Stomach (tissue), 9 donors: Measurements from ENCODE around the gene CACNA2D4. TPM values are rescaled to one million over a fixed set of nuclear protein-coding genes. Genes with fewer than 3 reads are reported as not detected.

Experiments
- DNase-seq, 2 donors: peaks; one replicate each; pipeline versions ENCODE4 v3.0.0 to v3.0.0-alpha.2; 2013 to 2019
- H3K27ac ChIP-seq, 5 donors: fragments of 200-600 bp in 4 of 5; sonication (generic) in 4 of 5; one replicate each; pipeline ENCODE4 v1.5.1; 2013 to 2019; ENCODE audit warnings: mild to moderate bottlenecking in 1 of 5, moderate library complexity in 1 of 5
- H3K27me3 ChIP-seq, 3 donors: fragments of 200-600 bp; sonication (generic); one replicate each; pipeline ENCODE4 v1.5.1; 2017 to 2019; ENCODE audit warnings: mixed run types in 1 of 3
- H3K36me3 ChIP-seq, 4 donors: fragments of 200-600 bp; sonication (generic); 1 replicate in 3 of 4; 2 replicates in 1 of 4; pipeline ENCODE4 v1.5.1; 2016 to 2019
- H3K4me1 ChIP-seq, 4 donors: fragments of 200-600 bp; sonication (generic); one replicate each; pipeline ENCODE4 v1.5.1; 2016 to 2019
- H3K4me3 ChIP-seq, 4 donors: fragments of 200-600 bp; sonication (generic) in 3 of 4; one replicate each; pipeline ENCODE4 v1.5.1; 2016 to 2019; ENCODE audit warnings: mild to moderate bottlenecking in 1 of 4
- H3K9me3 ChIP-seq, 4 donors: fragments of 200-600 bp; sonication (generic); one replicate each; pipeline ENCODE4 v1.5.1; 2016 to 2019
- CTCF ChIP-seq, 7 experiments: fragments of 450-650 bp in 4 of 7; fragments of 200-600 bp in 3 of 7; sonication (generic) in 3 of 7; IDR thresholded peaks; one replicate each; pipeline ENCODE4 v1.5.1; 2016 to 2019; ENCODE audit warnings: antibody characterized with exemption in 7 of 7, control low read depth in 2 of 7, mild to moderate bottlenecking in 1 of 7
- EP300 ChIP-seq: sonication (generic); formaldehyde crosslinking; IDR thresholded peaks from one replicate; pipeline ENCODE4 v1.6.1; 2017; ENCODE audit warnings: antibody characterized with exemption
- POLR2A ChIP-seq, 4 donors: fragments of 450-650 bp; IDR thresholded peaks; one replicate each; pipeline ENCODE4 v1.6.1; 2016; ENCODE audit warnings: antibody characterized with exemption in 4 of 4, control low read depth in 2 of 4, mild to moderate bottlenecking in 1 of 4, moderate library complexity in 1 of 4
- POLR2AphosphoS5 ChIP-seq, 3 donors: sonication (generic); formaldehyde crosslinking; IDR thresholded peaks; one replicate each; pipeline ENCODE4 v1.6.1; 2016; ENCODE audit warnings: antibody characterized with exemption in 3 of 3
- WGBS, 5 donors: extraction: QIAGEN DNeasy Blood & Tissue Kit in 3 of 5; methylation state at CpG; one replicate each; pipeline versions ENCODE4 v1.1.5 to v1.1.7; 2013 to 2018; 5-methylcytosine and 5-hydroxymethylcytosine counted together
- intact Hi-C: fragments of 100-400 bp; cut with DNase I; formaldehyde crosslinking; loops from one replicate; pipeline ENCODE4 v1.15.1; 2023; ENCODE audit warnings: low total_unique reads
- polyA plus RNA-seq, 3 donors: library from polyadenylated mRNA; stranded (reverse); fragments of 200-250 nt; gene quantifications; one replicate each; pipeline ENCODE4 v1.2.3, GENCODE V29; 2013
- total RNA-seq, 5 donors: library from RNA; depleted of rRNA; stranded (reverse); fragments of >200 nt; gene quantifications; one replicate each; pipeline versions ENCODE4 v1.1.0 to v1.2.3, GENCODE V29; 2014 to 2016
- donor health status: healthy with polysubstance abuse.
- donor health status: Bipolar disorder and iron deficiency.
- donor health status: healthy.

Gene CACNA2D4
- total and polyA plus RNA-seq, 8 donors: 0.58 to 3.5 (median 1.8) TPM; not detected in 1

GRCh38 chr12:1777798-1778197, 140.7 kb downstream of the CACNA2D4 start:
- WGBS, 5 donors: 85 to 96% (median 93%) methylated on average over 5 of the region's 5 CpGs
- TF ChIP-seq CTCF (IDR thresholded peaks at IDR 0.05) (no peak), POLR2AphosphoS5 (IDR thresholded peaks at IDR 0.05) (no peak), POLR2A (IDR thresholded peaks at IDR 0.05) (no peak), EP300 (no peak)
- intact Hi-C loops: no loop called here

DNA sequence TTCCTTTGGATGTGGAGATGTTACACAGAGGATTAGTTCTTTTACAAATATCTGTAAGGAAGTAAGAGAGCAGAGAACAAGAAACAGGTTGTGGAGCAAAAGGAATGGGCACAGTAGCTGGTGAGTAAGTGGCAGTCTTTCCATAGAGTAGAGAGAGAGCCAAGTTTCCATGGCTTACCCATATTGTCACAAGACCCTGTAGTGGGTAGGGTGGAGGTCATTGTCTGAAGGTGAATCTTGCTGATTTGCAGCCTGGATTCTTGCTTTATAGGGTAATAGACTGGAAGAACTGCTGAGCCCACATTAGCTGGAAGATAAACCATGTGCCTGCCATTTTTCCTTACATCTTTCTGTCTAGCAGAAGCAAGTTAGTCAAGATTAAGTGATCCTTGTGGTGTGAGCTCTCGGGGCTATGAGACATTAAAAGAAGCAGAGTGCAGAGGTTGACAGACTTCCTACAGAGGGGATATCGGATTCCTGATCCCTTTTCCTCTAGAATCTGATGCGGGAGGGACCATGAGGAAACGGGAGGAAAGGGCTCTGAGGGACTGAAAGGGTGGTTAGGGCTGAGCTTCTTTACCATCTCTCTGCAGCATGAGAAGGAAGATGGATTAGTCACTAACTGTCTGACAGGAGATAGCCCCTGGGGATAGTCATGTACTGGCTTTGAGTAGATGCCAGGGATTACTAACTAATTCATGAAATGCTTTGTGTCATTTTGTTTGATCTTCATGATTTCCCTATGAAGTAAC, 142.1 kb downstream of the CACNA2D4 start:
- no peak overlapping the region for H3K4me3 ChIP-seq
- DNase-seq: no peak
- H3K27me3 ChIP-seq: no peaks in the 10 kb centered on the region
- no peaks in the 10 kb centered on the region for H3K9me3 ChIP-seq
- intact Hi-C loops: no loop called here
- TF ChIP-seq POLR2AphosphoS5 (IDR thresholded peaks at IDR 0.05) (no peak), EP300 (no peak), CTCF (IDR thresholded peaks at IDR 0.05) (no peak), POLR2A (IDR thresholded peaks at IDR 0.05) (no peak)
- H3K4me1 ChIP-seq: peaks cover 11 to 56% (median 33%) of the 10 kb centered on the region in 4 donors
- H3K36me3 ChIP-seq: peaks cover 5 to 54% (median 36%) of the 10 kb centered on the region in 4 donors
- no peak overlapping the region for H3K27ac ChIP-seq
- 81 to 95% (median 91%) methylated on average over 4 of the region's 4 CpGs for WGBS, 5 donors

More at GRCh38 chr12:1777798-1778197, 140.7 kb downstream of the CACNA2D4 start:
- Histone ChIP-seq H3K4me1 (peaks cover 9 to 58% (median 38%) of the 10 kb centered on the region in 4 donors), H3K4me3 (no peak overlapping the region), H3K9me3 (no peaks in the 10 kb centered on the region), H3K36me3 (peaks cover 5 to 56% (median 34%) of the 10 kb centered on the region in 4 donors), H3K27me3 (no peaks in the 10 kb centered on the region), H3K27ac (no peak overlapping the region)
- DNase-seq: no peak

DNA sequence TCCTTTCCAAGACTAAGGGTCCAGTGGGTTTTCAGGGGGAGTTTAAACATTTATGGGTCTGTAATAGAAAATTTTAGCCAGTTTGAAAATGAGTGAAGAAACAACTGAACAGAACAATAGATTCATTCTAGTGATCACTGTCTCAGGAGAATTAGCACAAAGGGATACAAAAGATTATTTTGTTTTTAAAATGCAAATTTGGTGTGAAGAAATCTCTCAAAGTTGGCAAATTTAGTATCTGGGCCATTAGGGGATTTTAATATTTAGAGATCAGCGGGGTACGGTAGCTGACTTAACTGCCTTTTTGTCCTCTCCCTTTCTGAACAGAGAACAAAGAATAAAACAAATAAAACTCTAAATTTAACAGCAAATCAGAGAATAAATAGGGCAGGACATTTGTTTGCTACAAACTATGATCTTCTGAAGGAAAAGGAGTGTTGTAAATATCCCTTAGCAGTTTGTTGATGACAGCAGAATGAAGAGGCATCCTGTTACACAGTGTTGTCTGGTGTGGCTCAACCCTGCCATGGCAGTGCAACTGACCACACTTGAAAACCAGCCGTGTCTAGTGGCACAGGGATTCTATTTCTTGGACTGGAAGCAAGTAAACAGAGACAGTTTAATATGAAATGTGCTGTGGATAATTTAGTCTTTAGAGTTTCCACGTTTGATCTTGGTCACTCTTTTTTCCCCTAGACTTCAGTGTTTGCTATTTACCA, 144.4 kb downstream of the CACNA2D4 start:
- Histone ChIP-seq H3K27ac (no peak overlapping the region), H3K9me3 (no peaks in the 10 kb centered on the region), H3K4me1 (peaks cover 4 to 56% (median 26%) of the 10 kb centered on the region in 4 donors), H3K27me3 (no peaks in the 10 kb centered on the region), H3K4me3 (no peak overlapping the region), H3K36me3 (peaks cover 0 to 43% (median 30%) of the 10 kb centered on the region in 4 donors)
- intact Hi-C loops: no loop called here
- no peak for TF ChIP-seq CTCF (IDR thresholded peaks at IDR 0.05)
- TF ChIP-seq POLR2AphosphoS5 (IDR thresholded peaks at IDR 0.05): no peak
- TF ChIP-seq POLR2A (IDR thresholded peaks at IDR 0.05): no peak
- TF ChIP-seq EP300: no peak
- no peak for DNase-seq
- 51 to 74% (median 65%) methylated on average over 4 of the region's 4 CpGs for WGBS, 5 donors

GRCh38 chr12:1769809-1770494, 148.5 kb downstream of the CACNA2D4 start:
- no peak overlapping the region for H3K4me3 ChIP-seq
- H3K27ac ChIP-seq: peak overlapping the region in 2 of 5 donors; percentile 20 to 28
- H3K27me3 ChIP-seq: no peaks in the 10 kb centered on the region
- no peak for TF ChIP-seq CTCF (IDR thresholded peaks at IDR 0.05)
- peak in 2 of 3 donors; percentile 52 to 68 for TF ChIP-seq POLR2AphosphoS5 (IDR thresholded peaks at IDR 0.05)
- 38 to 70% (median 63%) methylated on average over 8 of the region's 8 CpGs for WGBS, 5 donors
- peaks cover 0 to 21% (median 14%) of the 10 kb centered on the region in 4 donors for H3K36me3 ChIP-seq
- H3K4me1 ChIP-seq: peaks cover 8 to 84% (median 33%) of the 10 kb centered on the region in 4 donors
- H3K9me3 ChIP-seq: no peaks in the 10 kb centered on the region
- peak in 1 of 2 donors; percentile 49 for DNase-seq
- intact Hi-C loops: no loop called here
